PFSK-1 (cell line): Measurements from ENCODE around the gene PDZD8.

ENCODE experiments used
- FOXP2 ChIP-seq: optimal IDR thresholded peaks from 2 replicates; pipeline ENCODE3; 2011; ENCODE audit warnings: borderline replicate concordance, control low read depth, inconsistent platforms; ENCODE audit not compliant: insufficient read depth; ENCODE audit errors: extremely low read length, extremely low read depth
- POLR2AphosphoS5 ChIP-seq: IDR thresholded peaks from 2 replicates; pipeline ENCODE4 v1.6.1; 2012; ENCODE audit warnings: low read depth, mild to moderate bottlenecking, control low read depth, low read length, moderate library complexity
- REST ChIP-seq, 2 experiments: IDR thresholded peaks; 2 replicates each; pipeline versions ENCODE4 v1.6.1 to v1.8.0; 2011 to 2012; ENCODE audit warnings: low read depth in 2 of 2, low read length in 2 of 2, control low read depth in 1 of 2, inconsistent platforms in 1 of 2, mild to moderate bottlenecking in 1 of 2, moderate library complexity in 1 of 2; ENCODE audit not compliant: insufficient read depth in 1 of 2
- SIN3A ChIP-seq: IDR thresholded peaks from 2 replicates; pipeline ENCODE4 v1.6.1; 2012; ENCODE audit warnings: mild to moderate bottlenecking, low read length, moderate library complexity, borderline replicate concordance; ENCODE audit not compliant: insufficient read depth
- TAF1 ChIP-seq: IDR thresholded peaks from 2 replicates; pipeline ENCODE4 v1.6.1; 2012; ENCODE audit warnings: low read length, control low read depth, borderline replicate concordance; ENCODE audit not compliant: insufficient read depth

Gene PDZD8

GRCh38 chr10:117261501-117261900, 113.7 kb downstream of the PDZD8 start:
- no peak for TF ChIP-seq TAF1
- TF ChIP-seq SIN3A = no peak
- TF ChIP-seq FOXP2 = no peak
- TF ChIP-seq POLR2AphosphoS5 = no peak
- no peak for TF ChIP-seq REST (IDR thresholded peaks at IDR 0.05; ENCODE audit: insufficient read depth in 1 of 2, low read depth in 2 of 2, low read length in 2 of 2)

- TF ChIP-seq FOXP2 (no peak), REST (IDR thresholded peaks at IDR 0.05; ENCODE audit: insufficient read depth in 1 of 2, low read depth in 2 of 2, low read length in 2 of 2) (no peak), POLR2AphosphoS5 (no peak), SIN3A (no peak), TAF1 (no peak)
Observed at GRCh38 chr10:117260084-117260483, 115.2 kb downstream of the PDZD8 start.

- TF ChIP-seq REST (IDR thresholded peaks at IDR 0.05; ENCODE audit: insufficient read depth in 1 of 2, low read depth in 2 of 2, low read length in 2 of 2) (no peak), TAF1 (no peak), FOXP2 (no peak), POLR2AphosphoS5 (no peak)
Observed at GRCh38 chr10:117259279-117259678, 116.0 kb downstream of the PDZD8 start.

- TF ChIP-seq TAF1 (no peak), SIN3A (no peak), FOXP2 (no peak), POLR2AphosphoS5 (no peak), REST (IDR thresholded peaks at IDR 0.05; ENCODE audit: insufficient read depth in 1 of 2, low read depth in 2 of 2, low read length in 2 of 2) (no peak)
Observed at GRCh38 chr10:117257721-117258120, 117.5 kb downstream of the PDZD8 start.

GRCh38 chr10:117256910-117257309, 118.3 kb downstream of the PDZD8 start:
- no peak for TF ChIP-seq FOXP2
- TF ChIP-seq TAF1 = no peak
- TF ChIP-seq REST (IDR thresholded peaks at IDR 0.05; ENCODE audit: insufficient read depth in 1 of 2, low read depth in 2 of 2, low read length in 2 of 2) = no peak
- no peak for TF ChIP-seq POLR2AphosphoS5
- TF ChIP-seq SIN3A = no peak
